ENCODE measurements around the gene SOX18.

The SOX18 gene

DNA sequence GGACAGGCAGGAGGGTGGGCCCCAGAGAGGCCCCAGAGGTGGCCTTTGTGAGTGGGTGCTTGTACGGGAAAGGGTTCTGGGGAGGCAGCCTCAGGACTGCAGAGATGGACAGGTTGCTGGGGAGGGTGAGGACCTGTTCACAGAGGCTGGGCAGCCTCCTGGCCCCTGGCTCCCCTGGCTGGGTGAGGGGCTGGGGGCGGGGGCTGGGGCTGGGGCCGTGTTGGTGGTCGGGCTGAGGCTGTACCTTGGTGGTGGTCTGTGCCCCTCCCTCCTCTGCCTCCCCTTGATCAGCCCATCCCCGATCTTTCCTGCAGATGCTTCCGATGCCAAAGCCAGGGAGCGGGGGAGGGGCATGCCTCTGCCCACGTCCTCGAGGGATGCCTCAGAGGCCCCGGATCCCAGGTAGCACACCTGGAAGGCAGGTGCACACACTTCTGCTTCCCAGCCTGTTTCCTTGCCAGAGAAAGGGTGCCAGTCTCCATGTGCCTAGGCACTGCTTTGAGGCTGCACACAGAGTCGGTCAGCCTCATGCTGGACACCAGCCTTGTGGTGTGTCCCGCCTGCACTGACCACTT lies 18.4 kb upstream of the SOX18 start:
- DNase-seq (ENCODE audit: low read depth): no peak

DNA sequence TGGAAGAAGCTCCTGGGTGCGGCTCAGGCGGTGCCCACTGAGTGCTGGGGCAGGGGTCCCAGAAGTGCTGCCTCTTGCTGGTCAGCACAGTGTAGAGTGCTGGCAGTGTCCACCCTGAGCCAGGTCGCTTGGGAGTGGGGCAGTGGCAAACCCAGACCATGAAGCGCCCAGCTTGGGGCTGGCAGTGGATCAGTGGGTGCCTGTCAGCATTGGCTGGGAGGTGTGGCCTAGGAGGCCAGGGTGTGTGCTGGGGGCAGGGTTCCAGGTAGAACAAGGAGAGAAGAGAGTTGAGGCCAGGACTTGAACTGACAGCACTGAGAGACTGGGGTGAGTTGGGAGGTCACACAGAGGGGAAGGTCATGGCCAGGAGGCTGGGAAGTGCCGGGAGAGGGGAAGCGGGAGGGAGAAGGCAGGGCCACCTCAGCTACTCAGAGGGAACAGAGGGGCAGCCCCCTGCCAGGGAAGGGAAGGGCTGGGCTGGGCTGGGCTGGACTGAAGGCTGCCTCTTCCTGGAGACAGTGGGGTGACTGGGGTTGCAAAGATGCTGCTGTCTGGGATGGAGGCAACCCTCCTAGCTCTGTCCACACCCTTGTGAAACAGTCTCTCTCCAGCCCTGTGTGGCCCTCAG lies 17.7 kb upstream of the SOX18 start:
- DNase-seq (ENCODE audit: low read depth): no peak

DNA sequence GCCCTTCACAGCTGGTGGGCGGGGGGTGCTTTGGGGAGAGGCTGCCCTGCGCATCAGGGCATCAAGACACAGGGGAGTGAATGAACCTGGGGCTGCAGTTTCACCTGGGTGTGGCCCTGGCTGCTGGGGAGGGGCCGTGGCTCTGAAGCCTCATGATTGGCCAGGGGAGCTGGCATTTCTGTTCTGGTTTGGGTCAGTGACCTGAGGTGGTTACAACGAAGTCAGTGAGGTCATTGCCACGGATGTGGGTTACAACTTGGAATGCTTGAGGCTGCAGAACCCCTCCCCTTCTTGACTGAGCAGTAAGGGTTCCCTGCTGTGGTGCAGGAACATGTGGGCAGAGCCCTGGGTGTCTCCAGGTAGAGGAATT lies 16.5 kb upstream of the SOX18 start:
- DNase-seq (ENCODE audit: low read depth): peak; percentile 28

DNA sequence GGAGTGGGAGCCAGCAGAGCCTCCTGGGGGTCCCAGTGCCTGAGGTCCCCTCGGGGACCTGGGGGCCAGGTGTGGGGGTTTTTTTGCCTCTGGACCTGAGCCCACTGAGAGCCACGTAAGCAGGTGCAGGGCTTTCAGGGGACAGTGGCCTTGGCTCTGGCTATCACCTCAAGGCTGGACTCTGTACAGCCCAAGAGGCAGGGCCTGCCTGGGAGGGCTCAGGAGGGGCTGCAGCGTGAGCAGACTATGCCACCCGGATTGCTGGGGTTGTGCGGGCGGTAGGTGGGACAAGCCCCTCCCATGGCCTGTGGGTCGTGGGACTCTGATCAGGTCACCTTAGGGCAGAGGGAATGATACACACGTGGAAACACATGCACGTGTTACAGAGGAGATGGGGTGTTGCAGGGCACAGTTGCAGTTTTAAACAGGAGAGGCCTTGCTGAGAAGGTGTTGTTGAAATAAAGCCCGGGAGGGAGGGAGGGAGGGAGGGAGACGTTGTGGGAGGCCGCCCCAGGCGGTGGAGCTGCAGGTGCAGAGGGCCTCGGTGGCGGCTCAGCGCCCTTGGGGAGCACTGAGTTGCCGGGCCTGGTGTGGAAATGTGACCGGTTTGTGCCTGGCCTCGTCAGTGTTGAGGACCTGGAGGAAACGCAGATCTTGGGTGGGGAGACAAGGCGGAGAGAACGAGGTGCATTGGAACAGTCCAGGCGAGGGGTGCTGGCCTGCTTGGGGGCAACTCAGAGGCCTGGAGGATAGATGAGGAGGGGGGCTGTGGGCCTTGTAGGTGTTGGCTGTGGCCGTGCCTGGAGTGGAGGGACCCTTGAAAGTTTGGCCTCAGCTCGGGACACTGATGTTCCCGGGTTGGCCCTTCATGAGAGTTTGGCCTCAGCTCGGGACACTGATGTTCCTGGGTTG lies 15.9 kb upstream of the SOX18 start:
- no peak for DNase-seq (ENCODE audit: low read depth)

DNA sequence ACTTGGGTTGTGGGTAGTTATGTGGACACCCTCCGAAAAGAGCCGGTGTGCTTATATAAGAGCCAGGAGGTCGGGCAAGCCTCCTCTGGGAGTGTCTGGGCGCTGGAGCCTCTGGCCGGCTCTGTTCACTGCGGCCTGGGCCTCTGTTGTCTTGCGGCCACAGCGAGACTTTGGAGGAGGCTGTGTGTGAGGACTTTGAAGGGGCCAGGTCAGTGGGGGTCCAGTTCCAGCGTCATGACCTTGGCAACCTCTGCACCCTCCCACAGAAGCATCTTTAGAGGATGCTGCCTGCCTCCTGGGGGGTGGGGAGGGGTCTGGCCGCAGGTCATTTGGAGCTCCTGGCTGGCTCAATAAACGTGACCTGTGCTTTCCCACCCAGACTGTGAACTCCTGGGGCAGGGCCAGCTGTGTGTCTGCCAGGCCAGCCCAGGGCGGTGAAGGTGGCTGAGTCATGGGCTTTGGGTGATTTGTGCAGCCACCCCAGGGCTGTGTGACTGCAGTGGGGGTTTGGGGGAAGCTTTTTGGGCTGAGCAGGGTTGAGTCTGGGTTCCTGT lies 14.8 kb upstream of the SOX18 start:
- DNase-seq (ENCODE audit: low read depth): no peak

DNA sequence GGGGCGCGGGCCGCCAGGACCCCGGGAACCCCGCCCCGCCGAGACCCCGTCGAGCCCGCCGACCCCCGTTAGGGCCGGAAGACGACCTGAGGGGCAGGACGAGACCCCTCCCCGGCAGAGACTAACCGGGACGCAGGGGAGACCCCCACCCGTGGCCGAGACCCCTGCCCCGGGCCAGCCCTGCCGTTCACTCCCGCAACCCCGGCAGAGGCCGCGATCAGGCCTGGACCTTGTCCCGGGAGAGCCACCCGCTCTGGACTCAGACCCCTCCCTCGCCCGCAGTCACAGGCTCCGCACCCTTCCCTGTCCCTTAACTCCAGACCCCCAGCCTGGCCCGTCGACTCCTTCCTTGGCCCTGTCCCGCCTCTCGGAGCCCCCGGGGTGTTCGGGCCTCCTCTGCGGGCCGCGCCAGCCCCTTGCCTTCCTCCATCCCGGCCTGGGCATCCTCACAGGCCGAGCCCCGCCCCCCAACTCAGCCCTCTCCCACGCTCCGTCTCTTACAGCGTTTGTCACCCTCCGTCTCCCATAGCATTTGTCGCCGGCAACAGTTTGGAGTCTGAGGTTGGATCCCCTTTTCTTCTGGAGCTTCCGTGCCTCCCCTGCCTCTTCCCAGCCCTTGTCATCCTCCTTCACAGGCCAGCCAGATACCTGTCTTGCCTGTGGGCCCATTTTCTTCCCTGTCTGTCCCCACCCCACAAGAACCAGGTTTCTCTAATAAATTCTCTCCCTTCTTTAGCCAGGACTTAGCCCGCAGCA lies 14.1 kb upstream of the SOX18 start:
- DNase-seq (ENCODE audit: low read depth): no peak

DNA sequence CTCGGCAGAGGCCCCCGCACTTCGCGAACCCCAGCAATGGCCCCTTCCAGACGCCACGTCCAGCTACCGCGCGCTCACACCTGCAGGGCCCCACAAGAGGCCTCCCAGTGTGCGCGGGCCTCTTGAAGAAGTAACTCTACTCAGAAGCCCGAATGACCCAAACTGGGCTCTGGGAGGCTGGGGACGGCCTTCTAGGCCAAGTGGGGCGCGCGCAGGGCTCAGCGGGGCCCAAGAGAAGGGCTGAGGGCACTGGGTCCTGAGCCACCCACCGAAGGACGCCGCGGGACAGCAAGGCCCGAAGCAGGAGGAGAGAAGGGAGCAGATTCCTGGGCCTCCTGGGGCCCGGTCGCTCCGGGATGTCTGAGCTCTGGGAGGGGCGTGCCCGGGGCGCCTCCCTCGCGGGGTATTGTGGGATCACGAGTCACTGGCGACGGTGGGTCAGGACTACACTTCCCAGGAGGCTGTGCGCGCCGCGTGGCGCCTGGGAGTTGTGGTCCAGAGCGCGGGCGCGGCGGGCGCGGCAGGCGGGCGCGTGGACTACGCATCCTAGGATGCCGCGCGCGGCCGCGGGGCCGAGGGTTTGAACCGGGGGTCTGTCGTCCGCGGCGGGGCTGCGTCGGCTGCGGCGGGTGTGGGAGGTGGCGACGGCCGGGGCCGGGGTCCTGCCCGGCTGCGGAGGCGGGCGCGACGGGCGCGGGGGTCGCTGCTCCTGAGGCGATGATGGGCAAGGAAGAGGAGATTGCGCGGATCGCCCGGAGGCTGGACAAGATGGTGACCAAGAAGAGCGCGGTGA lies 13.4 kb upstream of the SOX18 start, which contains the start of gene TCEA2:
Gene TCEA2 (plus strand): TSS at position 603 of the 793 bp plus-strand sequence. CDS start 115 bp downstream, at position 718.
- DNase-seq (ENCODE audit: low read depth): peak; percentile 87

DNA sequence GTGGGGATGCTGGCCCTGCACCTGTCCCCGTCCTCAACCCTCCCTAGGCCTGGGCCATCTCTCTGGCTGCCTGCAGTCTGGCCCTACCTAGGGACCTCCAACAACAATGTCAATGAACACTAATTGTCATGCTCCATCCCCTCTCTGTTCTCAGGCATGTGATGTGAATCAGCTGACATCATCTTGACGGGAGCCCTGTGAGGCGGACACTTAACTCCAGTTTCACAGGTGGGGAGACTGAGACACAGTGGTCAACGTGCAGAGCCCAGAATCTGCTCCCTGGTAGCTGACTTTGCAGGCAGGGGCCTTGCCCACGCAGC lies 12.8 kb upstream of the SOX18 start:
- DNase-seq (ENCODE audit: low read depth): no peak

DNA sequence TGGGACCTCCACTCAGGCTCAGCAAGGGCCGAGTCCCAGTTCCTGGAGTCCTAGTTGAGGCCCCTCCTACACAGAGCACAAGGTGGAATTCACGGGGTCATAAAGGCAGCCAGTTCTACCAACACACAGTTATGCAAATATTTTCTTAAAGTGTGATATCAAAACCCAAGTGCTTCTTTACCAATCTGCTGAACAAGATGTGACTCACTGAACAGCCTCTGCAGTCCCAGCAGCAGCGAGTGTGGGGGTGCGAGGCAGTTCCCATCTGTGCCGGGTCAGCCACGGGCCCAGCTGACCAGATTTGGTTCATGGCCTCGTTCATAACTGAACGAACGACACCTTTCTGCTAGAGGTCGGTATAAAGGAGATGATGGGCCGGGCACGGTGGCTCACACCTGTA lies 9.1 kb upstream of the SOX18 start:
- no peak for DNase-seq (ENCODE audit: low read depth)

DNA sequence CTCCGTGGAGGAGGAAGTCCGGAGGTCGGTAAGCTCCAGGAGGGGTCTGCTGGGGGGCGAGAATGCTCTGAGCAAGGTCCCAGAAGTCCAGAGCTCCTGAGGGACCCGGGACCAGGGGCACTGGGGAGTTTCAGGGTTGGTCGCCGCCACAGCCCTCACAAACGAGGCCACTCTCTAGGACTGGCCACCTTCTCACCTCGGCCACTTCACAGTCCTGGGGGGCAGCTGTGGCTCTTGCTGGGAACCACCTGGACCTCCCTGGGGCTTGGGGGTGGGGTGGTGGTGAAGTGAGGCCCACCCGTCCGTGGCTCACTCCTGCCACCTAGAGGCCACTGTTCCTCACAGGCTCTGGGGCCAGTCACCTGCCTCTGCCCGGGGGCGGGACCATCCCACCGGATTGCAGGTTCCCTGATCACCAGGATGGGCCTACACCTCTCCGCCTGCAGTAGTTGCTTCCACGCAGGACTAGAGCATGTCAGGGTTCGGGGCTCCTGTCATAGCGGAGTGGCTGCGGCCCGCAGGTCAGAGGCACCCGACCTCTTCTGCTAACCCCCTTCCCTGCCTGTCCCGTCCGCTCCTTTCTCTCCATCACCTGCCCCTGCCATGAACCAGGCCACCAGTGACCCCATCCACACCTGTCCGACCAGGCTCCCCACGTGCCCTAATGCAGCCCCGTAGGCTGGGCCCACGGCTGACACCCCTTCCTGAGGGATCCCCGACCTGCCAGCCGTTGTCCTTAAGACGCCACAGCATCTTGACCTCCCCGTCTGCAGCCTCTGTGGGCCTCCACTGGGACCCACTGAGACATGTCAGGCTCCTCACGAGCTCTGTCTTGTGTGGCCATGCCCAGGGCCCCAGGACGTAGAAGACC lies 8.4 kb upstream of the SOX18 start:
- peak; percentile 70 for DNase-seq (ENCODE audit: low read depth)

DNA sequence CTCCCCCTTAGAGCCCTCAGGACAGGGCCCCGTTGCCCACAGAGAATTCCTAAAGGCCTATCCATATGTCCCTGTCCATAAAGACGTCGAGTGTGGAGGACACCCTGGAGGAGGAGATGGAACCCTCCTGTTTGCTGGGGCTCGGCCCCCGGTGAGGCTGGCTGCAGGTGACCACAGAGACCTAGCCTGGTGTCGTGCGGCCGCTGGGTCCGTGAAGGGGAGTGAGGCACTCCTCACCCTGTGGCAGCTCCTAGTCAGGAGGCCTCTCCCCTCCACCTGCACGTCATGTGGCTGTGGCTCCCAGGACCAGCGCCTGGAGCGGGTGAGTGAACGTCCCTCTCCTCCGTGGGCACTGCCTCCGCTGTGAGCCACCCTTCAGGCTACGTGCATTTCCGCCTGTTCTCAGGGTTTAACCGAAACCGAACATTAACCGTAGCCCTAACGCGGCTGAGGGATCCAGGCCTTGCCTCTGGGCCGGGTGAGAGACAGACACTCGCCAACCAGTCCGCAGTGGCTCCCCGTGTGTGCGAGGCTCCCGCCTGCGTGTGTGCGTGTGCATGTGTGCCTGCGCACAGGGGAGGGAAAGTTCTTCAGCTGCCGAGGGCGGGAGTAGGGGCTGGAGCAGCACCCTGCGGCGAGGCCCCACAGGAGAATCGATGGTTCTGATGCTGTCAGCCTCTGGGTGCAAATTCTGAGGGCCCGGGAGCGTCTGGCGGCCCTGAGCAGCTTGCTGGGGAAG lies 7.6 kb upstream of the SOX18 start:
- DNase-seq (ENCODE audit: low read depth): no peak

DNA sequence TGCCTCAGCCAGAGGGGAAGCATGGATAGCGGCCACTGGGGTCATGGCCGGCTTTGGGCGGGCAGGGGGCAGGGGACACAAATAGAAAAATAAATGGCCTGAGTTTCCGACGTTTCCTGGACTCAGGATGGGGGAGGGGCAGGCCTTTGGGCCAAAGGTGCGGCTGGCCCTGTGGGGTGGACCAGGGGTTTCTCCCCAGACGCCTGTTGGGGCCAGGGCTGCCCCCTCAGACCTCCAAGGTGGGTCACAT lies 7.1 kb upstream of the SOX18 start:
- no peak for DNase-seq (ENCODE audit: low read depth)

DNA sequence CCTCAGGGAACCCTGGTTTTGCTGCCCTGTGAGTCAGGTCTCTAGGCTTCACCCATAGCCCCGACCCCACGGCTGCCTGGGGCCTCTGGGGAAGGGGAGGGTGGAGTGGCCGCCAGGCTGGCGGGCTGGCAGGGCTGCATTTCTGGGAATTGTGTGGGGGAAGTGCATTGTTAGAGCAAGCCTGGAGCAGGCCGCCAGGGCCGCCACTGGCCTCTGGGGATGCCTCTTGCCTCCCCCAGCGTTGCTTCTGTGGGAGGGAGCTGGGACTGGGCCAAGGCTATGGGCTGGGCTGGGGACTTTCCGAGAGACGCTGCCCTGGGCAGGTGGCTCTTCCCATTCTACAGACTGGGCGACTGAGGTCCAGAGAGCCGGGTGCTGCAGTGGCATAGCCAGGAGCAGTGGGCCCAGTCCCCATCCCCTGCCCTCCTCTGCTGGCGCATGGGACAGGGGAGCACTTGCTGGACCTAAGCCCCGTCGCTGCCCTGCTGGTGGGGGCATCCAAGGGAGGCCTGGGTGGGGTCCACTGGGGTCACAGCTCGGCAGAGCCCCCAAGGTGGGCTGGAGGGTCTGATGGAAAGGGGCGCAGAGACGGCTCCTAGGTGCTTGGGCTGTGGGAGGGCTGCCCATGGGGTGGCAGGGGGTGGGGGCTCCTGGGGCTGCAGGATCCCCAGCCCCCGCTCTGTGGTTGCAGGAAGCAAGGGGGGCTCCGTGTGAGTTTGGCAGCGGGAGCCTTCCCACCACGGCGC lies 6.6 kb upstream of the SOX18 start:
- DNase-seq (ENCODE audit: low read depth): no peak

DNA sequence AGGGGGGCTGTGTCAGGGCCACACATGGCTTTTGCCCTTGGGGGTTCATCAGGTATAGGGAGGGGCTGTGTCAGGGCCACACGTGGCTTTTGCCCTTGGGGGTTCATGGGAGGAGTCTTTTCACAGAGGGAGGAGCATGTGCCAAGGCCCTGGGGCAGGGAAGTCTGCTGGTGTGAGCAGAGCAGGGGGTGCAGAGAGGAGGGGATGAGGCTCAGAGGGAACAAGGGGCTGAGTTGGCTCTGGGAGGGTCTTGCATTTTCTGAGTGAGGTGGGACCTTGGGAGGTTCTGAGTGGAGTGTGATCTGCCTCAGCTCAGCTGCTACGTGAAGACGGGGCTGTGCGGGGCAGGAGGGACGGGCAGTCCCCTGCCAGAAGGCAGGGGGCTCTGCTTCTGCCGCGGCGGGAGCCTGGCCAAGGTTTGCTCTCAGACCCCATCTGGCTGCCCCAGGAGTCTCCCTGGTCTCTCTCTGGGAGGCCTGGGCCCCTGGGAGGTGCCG lies 6.0 kb upstream of the SOX18 start:
- no peak for DNase-seq (ENCODE audit: low read depth)

DNA sequence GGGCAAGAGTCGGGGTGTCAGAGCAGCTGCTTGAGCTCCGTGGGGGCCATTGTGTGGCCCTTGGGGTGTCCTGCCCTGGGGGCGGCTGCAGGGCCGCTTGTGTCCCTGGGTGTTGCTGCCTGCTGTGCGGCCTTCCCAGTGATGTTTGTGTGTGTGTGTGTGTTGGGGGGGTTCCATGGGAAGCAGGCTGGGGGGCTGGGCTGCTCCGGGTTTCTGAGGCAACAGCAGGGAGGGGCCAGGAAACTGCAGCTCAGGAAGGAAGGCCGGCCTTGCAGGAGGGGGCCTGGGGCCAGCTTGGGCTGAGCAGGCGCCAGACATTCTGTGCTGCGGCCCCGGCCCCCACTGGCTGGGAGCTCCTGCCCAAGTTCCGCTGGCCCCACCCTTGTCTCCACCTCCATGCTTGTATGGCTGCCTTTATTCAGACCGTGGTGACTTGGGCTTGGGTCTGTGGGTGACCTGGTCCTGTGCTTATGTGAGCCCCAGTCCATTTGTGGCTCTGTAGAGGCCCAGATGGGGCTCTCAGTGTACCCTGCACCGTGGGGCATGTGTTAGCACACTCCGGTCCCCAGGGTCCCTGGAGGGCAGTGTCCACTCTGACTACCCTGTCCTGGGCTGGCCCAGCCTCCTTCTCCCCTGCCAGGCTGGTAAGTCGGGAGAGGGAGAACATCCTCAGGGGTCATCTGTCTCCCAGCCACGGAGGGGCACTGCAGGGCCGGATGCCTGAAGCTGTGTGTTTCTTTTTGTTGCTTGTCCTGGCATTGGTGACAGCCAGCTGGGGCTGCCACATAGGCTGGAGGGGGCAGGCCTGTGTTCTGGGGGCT lies 4.6 kb upstream of the SOX18 start:
- DNase-seq (ENCODE audit: low read depth): no peak

DNA sequence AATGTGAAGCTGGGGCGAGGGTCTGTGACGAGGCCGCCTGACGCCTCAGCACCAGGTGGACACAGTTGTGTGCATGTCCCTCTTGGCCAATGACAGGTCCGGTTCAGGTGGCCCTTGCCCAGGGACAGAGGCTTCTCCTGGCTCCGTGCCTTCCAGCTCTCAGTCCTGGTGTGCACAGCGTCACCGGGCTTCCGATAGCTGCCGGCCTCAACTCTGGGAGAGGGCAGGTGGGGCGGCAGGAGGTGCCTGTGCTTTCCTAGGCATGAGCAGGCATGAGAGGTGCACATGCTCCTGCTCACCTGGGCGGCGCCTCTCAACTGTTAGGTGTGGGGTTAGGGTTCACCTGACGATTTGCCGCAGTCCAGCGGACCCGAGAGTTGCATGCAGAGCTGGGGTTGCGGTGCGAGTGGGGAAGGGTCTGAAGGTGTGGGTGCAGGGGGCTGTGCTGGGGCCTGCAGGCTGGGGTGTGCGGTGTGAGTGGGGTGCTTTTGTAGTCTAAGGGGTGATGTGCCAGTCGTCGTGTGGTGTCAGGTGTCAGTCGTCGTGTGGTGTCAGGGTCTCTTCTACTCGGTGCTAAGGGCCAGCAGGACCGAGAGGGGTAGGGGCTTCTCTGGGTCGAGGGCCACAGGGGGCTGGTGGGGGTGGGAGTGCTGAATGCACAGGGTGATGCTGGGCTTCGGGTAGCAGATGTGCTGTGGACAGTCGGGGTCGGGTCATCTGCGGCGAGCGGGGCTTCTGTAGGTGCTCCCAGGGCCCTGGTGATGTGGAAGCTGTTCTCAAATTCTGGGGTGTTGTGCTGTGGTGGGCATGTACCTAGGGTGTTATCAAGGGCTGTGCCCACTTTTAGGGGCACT lies 3.8 kb upstream of the SOX18 start:
- DNase-seq (ENCODE audit: low read depth): no peak

DNA sequence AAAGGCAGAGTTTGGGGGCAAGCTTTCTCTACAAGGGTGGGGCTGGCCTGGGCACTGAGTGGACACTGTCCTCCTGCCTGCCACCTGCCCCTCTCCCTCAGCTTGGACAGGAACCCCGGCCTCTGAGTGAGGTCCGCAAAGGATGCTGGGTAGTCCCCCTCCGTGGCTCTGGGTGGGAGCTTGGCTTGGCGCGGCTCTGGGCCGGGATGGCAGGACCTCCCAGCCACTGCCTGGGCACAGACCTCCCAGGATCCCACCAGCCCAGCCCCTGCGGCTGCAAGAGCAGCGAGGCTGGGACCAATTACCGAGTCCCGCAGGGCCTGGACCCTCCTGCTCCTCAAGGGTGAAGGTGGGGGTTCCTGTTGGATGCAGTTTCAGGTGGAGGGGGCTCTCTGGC lies 2.9 kb upstream of the SOX18 start:
- DNase-seq (ENCODE audit: low read depth): no peak

Measured in activated gamma-delta T cell treated with anti-CD3 and anti-CD28 coated beads, Interleukin-2, amount 50 U/mL, for 16 hours (primary cell).